CD14-positive monocyte (primary cell): ENCODE measurements around the gene MADD. TPM values are rescaled to one million over a fixed set of nuclear protein-coding genes. Genes with fewer than 3 reads are reported as not detected.

Experiments used
- DNase-seq, 3 donors: peaks; one replicate each; pipeline ENCODE4 v3.0.0-alpha.2; 2011 to 2022
- H2AFZ ChIP-seq: 2 replicates; pipeline ENCODE4 v1.6.0; 2012; ENCODE audit warnings: mild to moderate bottlenecking, low read depth, low read length, inconsistent platforms; ENCODE audit not compliant: insufficient read depth, poor library complexity, severe bottlenecking
- H3K27ac ChIP-seq, 2 donors: 1 replicate in 1 of 2; 2 replicates in 1 of 2; pipeline ENCODE4 v1.5.1; 2012 to 2013; ENCODE audit warnings: low read length in 2 of 2, control low read depth in 1 of 2, inconsistent platforms in 1 of 2, low read depth in 1 of 2, mild to moderate bottlenecking in 1 of 2
- H3K27me3 ChIP-seq, 2 donors: one replicate each; pipeline versions ENCODE4 v1.6.0 to v1.6.1; 2011 to 2013; ENCODE audit warnings: low read length in 2 of 2; ENCODE audit not compliant: control insufficient read depth in 2 of 2, insufficient read depth in 2 of 2
- H3K36me3 ChIP-seq, 2 donors: replicated peaks in 1 of 2; 1 replicate in 1 of 2; 2 replicates in 1 of 2; pipeline versions ENCODE4 v1.5.1 to v1.6.1; 2012 to 2013; ENCODE audit warnings: low read length in 2 of 2, control low read depth in 1 of 2, inconsistent platforms in 1 of 2, mild to moderate bottlenecking in 1 of 2; ENCODE audit not compliant: insufficient read depth in 2 of 2, control insufficient read depth in 1 of 2
- H3K4me1 ChIP-seq, 2 donors: 1 replicate in 1 of 2; 2 replicates in 1 of 2; pipeline versions ENCODE4 v1.5.1 to v1.6.1; 2012 to 2013; ENCODE audit warnings: low read length in 2 of 2, control low read depth in 1 of 2, inconsistent platforms in 1 of 2, mild to moderate bottlenecking in 1 of 2, moderate library complexity in 1 of 2; ENCODE audit not compliant: insufficient read depth in 2 of 2, control insufficient read depth in 1 of 2
- H3K4me2 ChIP-seq: replicated peaks from 2 replicates; pipeline ENCODE3; 2012; ENCODE audit warnings: low read length, moderate library complexity, mild to moderate bottlenecking; ENCODE audit not compliant: poor library complexity, severe bottlenecking; ENCODE audit errors: extremely low read depth
- H3K4me3 ChIP-seq, 3 experiments: fragments of 200-600 bp in 1 of 3; sonication (generic) in 1 of 3; replicated peaks in 1 of 3; 1 replicate in 2 of 3; 2 replicates in 1 of 3; pipeline ENCODE4 v1.5.1; 2011 to 2013; ENCODE audit warnings: low read length in 3 of 3, mild to moderate bottlenecking in 3 of 3, control low read depth in 2 of 3, low read depth in 2 of 3, inconsistent platforms in 1 of 3, moderate library complexity in 1 of 3
- H3K79me2 ChIP-seq: 2 replicates; pipeline ENCODE4 v1.6.0; 2012; ENCODE audit warnings: mild to moderate bottlenecking, control low read depth, inconsistent platforms, low read length, moderate library complexity; ENCODE audit not compliant: insufficient read depth
- H3K9ac ChIP-seq: 2 replicates; pipeline ENCODE4 v1.6.0; 2017; ENCODE audit warnings: low read length, mild to moderate bottlenecking; ENCODE audit not compliant: insufficient read depth, poor library complexity, severe bottlenecking
- H3K9me3 ChIP-seq, 2 donors: replicated peaks in 1 of 2; 1 replicate in 1 of 2; 2 replicates in 1 of 2; pipeline versions ENCODE4 v1.5.1 to v1.6.1; 2012 to 2013; ENCODE audit warnings: low read length in 2 of 2, control low read depth in 1 of 2; ENCODE audit not compliant: control insufficient read depth in 1 of 2, insufficient read depth in 1 of 2
- H4K20me1 ChIP-seq: 2 replicates; pipeline ENCODE4 v1.6.0; 2012; ENCODE audit warnings: mild to moderate bottlenecking, low read length, control low read depth, moderate library complexity; ENCODE audit not compliant: insufficient read depth
- H3K27ac Mint-ChIP-seq, 7 donors: one replicate each; pipeline ENCODE4 v1.8.0; 2020; ENCODE audit warnings: mild to moderate bottlenecking in 7 of 7, mixed read lengths in 7 of 7, moderate library complexity in 6 of 7, inconsistent platforms in 2 of 7
- H3K27me3 Mint-ChIP-seq, 3 donors: one replicate each; pipeline ENCODE4 v1.8.0; 2021 to 2022; ENCODE audit warnings: low read depth in 3 of 3, mild to moderate bottlenecking in 3 of 3, mixed read lengths in 3 of 3, moderate library complexity in 3 of 3, inconsistent platforms in 1 of 3
- H3K36me3 Mint-ChIP-seq, 2 donors: one replicate each; pipeline ENCODE4 v1.8.0; 2020; ENCODE audit warnings: mixed read lengths in 2 of 2, inconsistent platforms in 1 of 2, mild to moderate bottlenecking in 1 of 2
- H3K4me1 Mint-ChIP-seq: one replicate; pipeline ENCODE4 v1.8.0; 2020; ENCODE audit warnings: mild to moderate bottlenecking, mixed read lengths
- H3K4me3 Mint-ChIP-seq, 2 donors: one replicate each; pipeline ENCODE4 v1.8.0; 2020; ENCODE audit warnings: mild to moderate bottlenecking in 2 of 2, mixed read lengths in 2 of 2, moderate library complexity in 1 of 2
- H3K9me3 Mint-ChIP-seq, 7 donors: one replicate each; pipeline ENCODE4 v1.8.0; 2020 to 2022; ENCODE audit warnings: mixed read lengths in 7 of 7, mild to moderate bottlenecking in 6 of 7, moderate library complexity in 6 of 7, inconsistent platforms in 2 of 7
- WGBS: methylation state at CpG from one replicate; pipeline ENCODE4 v1.1.5; 2013; ENCODE audit warnings: missing lambda C conversion rate; ENCODE audit not compliant: insufficient coverage; 5-methylcytosine and 5-hydroxymethylcytosine counted together
- intact Hi-C, 2 donors: fragments of 100-400 bp; cut with micrococcal nuclease; formaldehyde crosslinking; loops; one replicate each; pipeline versions ENCODE4 v1.15.0 to v1.15.1; 2023
- polyA plus RNA-seq, 3 donors: library from polyadenylated mRNA; depleted of rRNA in 1 of 3; unstranded in 2 of 3; stranded (reverse) in 1 of 3; fragments of 300-500 nt in 2 of 3; fragments of >200 nt in 1 of 3; fragmentation: Illumina TruSeq in 2 of 3; gene quantifications; 1 replicate in 2 of 3; 2 replicates in 1 of 3; pipeline ENCODE4 v1.2.3, GENCODE V29; 2012 to 2021
- TF ChIP-seq, protein P1 (sequence below): fragments of 200-600 bp; IDR thresholded peaks from one replicate; pipeline ENCODE4 v1.8.0; 2022; ENCODE audit warnings: antibody characterized with exemption, mild to moderate bottlenecking

The MADD gene
- polyA plus RNA-seq, 3 donors = 6.4 to 58.1 (median 12.2) TPM

DNA sequence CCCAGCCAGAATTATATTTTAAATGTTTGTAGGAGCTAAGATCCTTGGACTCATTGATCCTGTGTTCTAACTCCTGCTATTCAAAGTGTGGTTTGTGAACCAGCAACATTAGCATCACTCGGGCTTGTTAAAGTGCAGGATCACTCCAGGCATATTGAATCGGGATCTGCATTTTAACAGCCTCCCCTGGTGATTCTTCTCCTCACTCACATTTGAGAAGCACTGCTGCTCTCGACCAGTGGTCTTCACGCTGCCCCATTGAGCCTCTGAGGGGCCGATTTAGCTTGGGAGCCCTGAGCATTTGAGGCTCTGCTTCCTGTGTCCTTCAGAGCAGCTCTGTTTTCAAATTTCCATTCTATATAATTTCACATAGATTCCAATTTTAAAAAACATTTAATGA lies 10.9 kb downstream of the MADD start:
- Histone ChIP-seq H2AFZ (no peak overlapping the region), H4K20me1 (peaks cover 56% of the 10 kb centered on the region), H3K9ac (no peak overlapping the region), H3K27me3 (no peaks in the 10 kb centered on the region), H3K4me2 (no peak overlapping the region), H3K27ac (no peak overlapping the region), H3K79me2 (peaks cover 10% of the 10 kb centered on the region), H3K9me3 (no peaks in the 10 kb centered on the region), H3K36me3 (peaks cover 93 to 97% of the 10 kb centered on the region in 2 donors), H3K4me3 (no peak overlapping the region), H3K4me1 (no peaks in the 10 kb centered on the region)
- TF ChIP-seq, protein P1, sequence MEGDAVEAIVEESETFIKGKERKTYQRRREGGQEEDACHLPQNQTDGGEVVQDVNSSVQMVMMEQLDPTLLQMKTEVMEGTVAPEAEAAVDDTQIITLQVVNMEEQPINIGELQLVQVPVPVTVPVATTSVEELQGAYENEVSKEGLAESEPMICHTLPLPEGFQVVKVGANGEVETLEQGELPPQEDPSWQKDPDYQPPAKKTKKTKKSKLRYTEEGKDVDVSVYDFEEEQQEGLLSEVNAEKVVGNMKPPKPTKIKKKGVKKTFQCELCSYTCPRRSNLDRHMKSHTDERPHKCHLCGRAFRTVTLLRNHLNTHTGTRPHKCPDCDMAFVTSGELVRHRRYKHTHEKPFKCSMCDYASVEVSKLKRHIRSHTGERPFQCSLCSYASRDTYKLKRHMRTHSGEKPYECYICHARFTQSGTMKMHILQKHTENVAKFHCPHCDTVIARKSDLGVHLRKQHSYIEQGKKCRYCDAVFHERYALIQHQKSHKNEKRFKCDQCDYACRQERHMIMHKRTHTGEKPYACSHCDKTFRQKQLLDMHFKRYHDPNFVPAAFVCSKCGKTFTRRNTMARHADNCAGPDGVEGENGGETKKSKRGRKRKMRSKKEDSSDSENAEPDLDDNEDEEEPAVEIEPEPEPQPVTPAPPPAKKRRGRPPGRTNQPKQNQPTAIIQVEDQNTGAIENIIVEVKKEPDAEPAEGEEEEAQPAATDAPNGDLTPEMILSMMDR = no peak
- Mint-ChIP-seq H3K4me3 (no peak overlapping the region), H3K36me3 (peaks cover 77 to 98% of the 10 kb centered on the region in 2 donors), H3K4me1 (no peaks in the 10 kb centered on the region), H3K27ac (peak overlapping the region in 1 of 7 donors; percentile 55), H3K27me3 (peaks cover 0 to 1% (median 0%) of the 10 kb centered on the region in 3 donors), H3K9me3 (peaks cover 0 to under 1% (median 0%) of the 10 kb centered on the region in 7 donors)
- intact Hi-C loops = no loop called here
- WGBS = 95% methylated on average over 4 of the region's 5 CpGs
- DNase-seq = no peak

DNA sequence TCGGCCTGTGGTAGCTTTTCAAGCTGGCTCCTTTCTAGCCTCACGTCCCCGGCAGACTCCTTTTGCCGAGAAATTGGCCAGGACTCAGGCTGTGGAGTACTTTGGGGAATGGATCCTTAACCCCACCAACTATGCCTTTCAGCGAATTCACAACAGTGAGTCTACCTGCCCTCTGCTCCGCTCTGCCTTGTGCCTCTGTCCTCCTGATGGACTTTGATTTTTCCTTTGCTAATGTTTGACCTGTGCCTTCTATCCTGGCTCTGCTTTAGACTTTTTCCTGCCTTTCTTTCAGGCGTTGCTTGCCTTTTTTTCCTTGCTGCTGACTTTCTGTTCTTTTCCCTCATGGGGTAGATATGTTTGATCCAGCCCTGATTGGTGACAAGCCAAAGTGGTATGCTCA lies 12.5 kb downstream of the MADD start:
- Histone ChIP-seq H3K4me1 (no peaks in the 10 kb centered on the region), H3K9me3 (no peaks in the 10 kb centered on the region), H3K9ac (no peak overlapping the region), H3K79me2 (no peaks in the 10 kb centered on the region), H4K20me1 (peaks cover 50% of the 10 kb centered on the region), H3K27me3 (no peaks in the 10 kb centered on the region), H3K4me3 (no peak overlapping the region), H2AFZ (no peak overlapping the region), H3K4me2 (no peak overlapping the region), H3K36me3 (peaks cover 93 to 97% of the 10 kb centered on the region in 2 donors), H3K27ac (no peak overlapping the region)
- DNase-seq = no peak
- Mint-ChIP-seq H3K27ac (peak overlapping the region in 2 of 7 donors; percentile 18 to 26), H3K36me3 (peaks cover 79 to 98% of the 10 kb centered on the region in 2 donors), H3K9me3 (peaks cover 0 to 1% (median 0%) of the 10 kb centered on the region in 7 donors), H3K27me3 (peaks cover 0 to 1% (median 0%) of the 10 kb centered on the region in 3 donors), H3K4me3 (no peak overlapping the region), H3K4me1 (no peaks in the 10 kb centered on the region)
- TF ChIP-seq, protein P1 = no peak
- intact Hi-C loops = no loop called here
- 100% methylated on average over 4 of the region's 7 CpGs for WGBS
